Mucosa of stomach (tissue), 1 donor: Measurements from ENCODE around the gene EXOC3L1.

Experiments
- H3K27me3 ChIP-seq: one replicate; pipeline ENCODE4 v1.7.0; 2013; ENCODE audit warnings: mild to moderate bottlenecking, low read length; ENCODE audit not compliant: control insufficient read depth, insufficient read depth
- H3K36me3 ChIP-seq: one replicate; pipeline ENCODE4 v1.7.0; 2013; ENCODE audit warnings: low read length; ENCODE audit not compliant: control insufficient read depth, insufficient read depth
- H3K4me1 ChIP-seq: one replicate; pipeline ENCODE4 v1.7.0; 2013; ENCODE audit warnings: mild to moderate bottlenecking, low read length; ENCODE audit not compliant: control insufficient read depth, insufficient read depth
- H3K4me3 ChIP-seq: one replicate; pipeline ENCODE4 v1.7.0; 2013; ENCODE audit warnings: low read length
- H3K9ac ChIP-seq: one replicate; pipeline ENCODE4 v1.7.0; 2013; ENCODE audit warnings: mild to moderate bottlenecking, low read length, moderate library complexity
- H3K9me3 ChIP-seq: one replicate; pipeline ENCODE4 v1.7.0; 2013; ENCODE audit warnings: mild to moderate bottlenecking, low read length, moderate library complexity; ENCODE audit not compliant: control insufficient read depth
- donor health status: Pancreatic carcinoma.

The EXOC3L1 gene

DNA sequence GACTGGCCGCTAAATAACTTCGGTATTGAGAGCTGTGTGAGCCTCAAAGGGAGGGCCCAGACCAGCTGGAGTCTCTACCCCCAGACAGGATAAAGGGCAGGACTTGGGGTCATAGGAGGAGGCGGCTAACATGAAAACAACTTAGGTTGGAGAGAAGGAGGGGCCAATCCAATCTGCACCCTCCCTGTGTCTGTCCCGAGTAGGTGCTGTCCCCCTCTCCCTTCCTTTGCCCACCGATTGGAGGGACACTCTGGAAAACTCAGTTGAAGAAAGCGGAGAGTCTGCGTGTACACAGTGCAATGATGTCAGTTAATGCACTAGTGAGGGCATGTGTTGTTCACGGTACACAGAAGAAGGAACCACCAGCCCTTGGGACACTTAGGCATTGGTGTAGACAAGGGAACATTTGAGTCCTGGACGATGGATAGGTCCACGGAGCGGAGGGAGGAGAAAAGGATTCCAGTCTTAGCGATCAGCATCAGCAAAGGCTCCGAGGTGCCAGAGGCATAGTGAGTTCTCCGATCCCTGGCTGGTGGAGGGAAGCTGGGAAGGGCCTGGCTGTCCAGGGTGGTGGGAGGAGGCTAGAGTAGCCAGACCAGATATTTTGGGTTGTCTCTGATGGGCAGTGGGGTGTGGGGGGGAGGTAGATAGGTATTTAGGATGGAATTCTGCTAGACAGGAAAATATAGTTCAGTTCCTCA, 18.8 kb downstream of the EXOC3L1 start:
- Histone ChIP-seq H3K36me3 (peaks cover 4% of the 10 kb centered on the region), H3K9me3 (no peaks in the 10 kb centered on the region), H3K9ac (peak overlapping the region; percentile 67), H3K27me3 (peaks cover 3% of the 10 kb centered on the region), H3K4me1 (peaks cover 38% of the 10 kb centered on the region), H3K4me3 (no peak overlapping the region)

DNA sequence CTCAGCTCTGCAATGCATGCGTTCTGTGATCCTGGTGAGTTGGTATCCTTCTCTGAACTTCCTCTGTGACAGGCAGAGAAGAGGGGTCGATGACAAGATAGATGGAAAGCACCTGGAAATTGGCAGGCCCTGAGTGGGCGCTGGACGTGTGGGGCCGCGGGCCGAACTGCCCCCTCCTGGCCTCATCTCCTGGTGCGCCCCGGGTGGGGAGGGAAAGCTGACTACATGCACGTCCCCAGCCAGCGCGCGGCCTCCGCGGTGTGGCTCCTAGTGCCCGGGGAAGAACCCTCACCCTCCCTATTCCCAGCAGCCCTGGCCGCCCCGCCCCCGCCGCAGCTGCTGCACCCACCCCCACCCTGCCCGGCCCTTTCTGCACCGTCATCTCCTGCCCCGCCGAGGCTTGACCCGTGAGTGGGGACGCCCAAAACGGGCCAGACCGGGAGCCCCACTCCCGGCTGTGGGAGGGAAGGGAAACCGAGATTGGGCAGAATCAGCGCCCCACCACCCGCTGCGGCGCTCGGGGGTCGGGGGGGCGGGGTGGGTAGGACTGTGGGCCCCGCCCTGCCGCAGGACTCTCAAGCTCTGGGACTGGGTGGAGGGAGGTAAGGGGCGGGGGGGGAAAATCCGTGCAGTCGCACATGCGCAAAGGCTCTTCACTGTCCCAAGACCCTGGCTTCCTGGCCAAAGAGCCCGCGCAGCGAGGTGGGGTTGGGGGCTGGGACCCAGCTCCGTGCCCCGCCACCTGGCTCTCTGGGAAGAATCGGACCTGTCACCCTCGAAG, 19.6 kb downstream of the EXOC3L1 start, which contains the start of gene NOL3:
Gene NOL3 (plus strand): TSS at position 371 of the 781 bp plus-strand sequence.
- Histone ChIP-seq H3K4me3 (peak within 1 kb of the TSS; percentile 63), H3K4me1 (peaks cover 40% of the 10 kb centered on the region), H3K9ac (peak within 1 kb of the TSS; percentile 67), H3K9me3 (no peaks in the 10 kb centered on the region), H3K27me3 (peaks cover 7% of the 10 kb centered on the region), H3K36me3 (peaks cover 4% of the 10 kb centered on the region)

DNA sequence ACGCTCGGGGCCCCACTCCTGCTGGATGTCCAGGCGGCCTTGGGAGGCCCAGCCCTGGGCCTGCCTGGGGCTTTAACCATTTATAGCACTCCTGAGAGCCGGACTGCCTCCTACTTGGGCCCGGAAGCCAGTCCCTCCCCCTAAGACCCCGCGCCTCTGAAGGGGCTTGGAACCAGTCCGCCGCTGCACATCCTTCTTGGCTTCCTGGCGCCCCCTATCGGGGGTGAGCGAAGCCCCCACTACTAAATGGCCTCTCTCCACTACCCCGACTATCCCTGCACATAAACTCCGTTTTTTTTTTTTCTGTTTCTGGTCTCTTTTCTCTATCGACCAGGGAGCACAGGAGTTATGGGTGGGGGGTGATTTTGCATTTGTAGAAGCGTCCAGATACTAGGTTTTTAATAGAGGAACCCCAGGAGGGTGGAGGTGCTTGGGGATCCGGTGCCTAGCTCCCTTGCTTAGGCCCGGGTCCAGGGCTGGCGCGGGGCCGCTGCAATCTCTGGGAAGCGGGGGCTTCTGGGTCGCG, 20.2 kb downstream of the EXOC3L1 start:
- Histone ChIP-seq H3K9me3 (no peaks in the 10 kb centered on the region), H3K27me3 (peaks cover 11% of the 10 kb centered on the region), H3K4me3 (peak overlapping the region; percentile 63), H3K36me3 (peaks cover 4% of the 10 kb centered on the region), H3K9ac (peak overlapping the region; percentile 66), H3K4me1 (peaks cover 45% of the 10 kb centered on the region)

DNA sequence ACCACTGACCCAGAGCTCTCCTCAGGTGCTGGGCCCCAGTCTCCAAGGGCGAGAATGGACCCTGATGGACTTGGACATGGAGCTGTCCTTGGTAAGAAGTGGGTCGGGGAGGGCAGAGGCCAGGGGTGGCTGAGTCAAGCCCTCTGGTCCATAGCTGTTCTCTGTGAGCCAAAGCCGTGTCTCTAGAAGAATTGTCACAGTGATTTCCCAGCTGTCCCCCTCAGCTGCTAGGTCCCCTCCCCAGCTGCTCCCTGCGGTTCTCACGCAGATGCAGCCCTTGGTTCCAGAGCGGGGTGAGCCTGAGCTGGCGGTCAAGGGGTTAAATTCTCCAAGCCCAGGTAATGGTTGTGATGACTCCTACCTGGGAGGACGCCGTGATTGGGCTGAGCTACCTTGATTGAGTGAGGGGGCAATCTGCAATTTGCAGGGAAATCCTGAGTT, 20.9 kb downstream of the EXOC3L1 start:
- no peak overlapping the region for H3K9ac ChIP-seq
- H3K27me3 ChIP-seq: peaks cover 11% of the 10 kb centered on the region
- no peak overlapping the region for H3K4me3 ChIP-seq
- peaks cover 42% of the 10 kb centered on the region for H3K4me1 ChIP-seq
- peaks cover 4% of the 10 kb centered on the region for H3K36me3 ChIP-seq
- H3K9me3 ChIP-seq: no peaks in the 10 kb centered on the region

DNA sequence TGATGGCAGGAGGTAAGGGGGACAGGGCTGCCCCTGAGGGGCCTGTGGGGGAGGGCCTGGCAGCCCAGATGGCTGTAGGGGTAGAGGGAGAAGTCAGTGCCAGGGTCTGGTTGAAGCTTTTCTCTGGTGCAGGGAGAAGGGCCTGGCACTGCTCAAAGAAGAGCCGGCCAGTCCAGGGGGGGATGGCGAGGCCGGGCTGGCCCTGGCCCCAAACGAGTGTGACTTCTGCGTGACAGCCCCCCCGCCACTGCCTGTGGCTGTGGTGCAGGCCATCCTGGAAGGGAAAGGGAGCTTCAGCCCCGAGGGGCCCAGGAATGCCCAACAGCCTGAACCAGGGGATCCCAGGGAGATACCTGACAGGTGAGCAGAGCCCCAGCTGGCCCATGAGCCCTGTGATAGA, 22.3 kb downstream of the EXOC3L1 start:
- no peak overlapping the region for H3K4me3 ChIP-seq
- H3K27me3 ChIP-seq: peaks cover 18% of the 10 kb centered on the region
- peaks cover 4% of the 10 kb centered on the region for H3K36me3 ChIP-seq
- peaks cover 36% of the 10 kb centered on the region for H3K4me1 ChIP-seq
- no peaks in the 10 kb centered on the region for H3K9me3 ChIP-seq
- no peak overlapping the region for H3K9ac ChIP-seq

DNA sequence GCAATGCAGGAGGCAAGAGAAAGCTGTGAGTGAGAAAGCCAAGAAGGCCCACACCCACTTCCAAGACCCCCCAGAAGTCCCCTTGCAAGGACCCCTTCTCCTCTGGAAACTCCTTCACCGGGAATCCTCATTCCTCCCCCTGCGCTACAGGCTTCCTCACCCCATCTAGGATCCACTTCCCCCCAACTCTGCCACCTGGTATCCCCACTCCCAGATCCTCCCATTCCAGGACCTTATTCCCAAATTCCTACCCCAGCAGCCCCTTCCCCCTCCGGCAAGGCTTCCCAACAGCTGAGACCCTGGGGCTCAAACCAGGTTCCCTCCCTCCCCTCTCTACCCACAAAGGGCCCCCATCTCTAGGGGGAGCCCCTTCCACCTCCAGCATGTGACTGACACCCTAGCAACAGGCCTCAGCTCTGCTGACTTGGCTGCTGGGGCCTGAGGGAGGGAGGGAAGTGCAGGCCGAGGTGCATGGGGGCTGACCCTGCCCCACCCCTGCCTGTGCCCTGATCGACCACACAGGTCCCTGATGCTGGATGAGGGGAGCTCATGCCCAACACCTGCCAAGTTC, 23.3 kb downstream of the EXOC3L1 start:
- H3K4me1 ChIP-seq: peaks cover 37% of the 10 kb centered on the region
- H3K27me3 ChIP-seq: peaks cover 18% of the 10 kb centered on the region
- no peak overlapping the region for H3K4me3 ChIP-seq
- no peak overlapping the region for H3K9ac ChIP-seq
- H3K36me3 ChIP-seq: peaks cover 4% of the 10 kb centered on the region
- no peaks in the 10 kb centered on the region for H3K9me3 ChIP-seq

DNA sequence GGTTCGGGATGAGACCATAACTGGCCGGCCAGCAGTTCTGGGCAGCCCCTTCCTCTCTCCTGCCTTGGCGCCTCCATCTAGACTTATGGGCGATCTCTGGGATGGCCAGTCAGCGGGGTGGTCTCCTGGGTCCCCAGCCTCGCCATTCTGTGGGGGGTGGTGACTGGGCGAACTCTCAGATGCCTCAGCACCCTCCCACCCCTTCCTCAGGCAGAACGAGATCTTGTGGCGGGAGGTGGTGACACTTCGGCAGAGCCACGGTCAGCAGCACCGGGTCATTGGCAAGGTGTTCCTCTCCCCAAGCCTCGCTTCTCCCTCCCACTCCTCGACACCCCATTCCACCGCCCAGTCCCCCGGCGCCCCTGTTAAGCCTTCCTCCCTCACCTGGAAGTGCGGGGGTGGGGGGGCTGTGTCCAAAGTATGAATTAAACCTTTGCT, 23.8 kb downstream of the EXOC3L1 start:
- H3K27me3 ChIP-seq: peaks cover 18% of the 10 kb centered on the region

DNA sequence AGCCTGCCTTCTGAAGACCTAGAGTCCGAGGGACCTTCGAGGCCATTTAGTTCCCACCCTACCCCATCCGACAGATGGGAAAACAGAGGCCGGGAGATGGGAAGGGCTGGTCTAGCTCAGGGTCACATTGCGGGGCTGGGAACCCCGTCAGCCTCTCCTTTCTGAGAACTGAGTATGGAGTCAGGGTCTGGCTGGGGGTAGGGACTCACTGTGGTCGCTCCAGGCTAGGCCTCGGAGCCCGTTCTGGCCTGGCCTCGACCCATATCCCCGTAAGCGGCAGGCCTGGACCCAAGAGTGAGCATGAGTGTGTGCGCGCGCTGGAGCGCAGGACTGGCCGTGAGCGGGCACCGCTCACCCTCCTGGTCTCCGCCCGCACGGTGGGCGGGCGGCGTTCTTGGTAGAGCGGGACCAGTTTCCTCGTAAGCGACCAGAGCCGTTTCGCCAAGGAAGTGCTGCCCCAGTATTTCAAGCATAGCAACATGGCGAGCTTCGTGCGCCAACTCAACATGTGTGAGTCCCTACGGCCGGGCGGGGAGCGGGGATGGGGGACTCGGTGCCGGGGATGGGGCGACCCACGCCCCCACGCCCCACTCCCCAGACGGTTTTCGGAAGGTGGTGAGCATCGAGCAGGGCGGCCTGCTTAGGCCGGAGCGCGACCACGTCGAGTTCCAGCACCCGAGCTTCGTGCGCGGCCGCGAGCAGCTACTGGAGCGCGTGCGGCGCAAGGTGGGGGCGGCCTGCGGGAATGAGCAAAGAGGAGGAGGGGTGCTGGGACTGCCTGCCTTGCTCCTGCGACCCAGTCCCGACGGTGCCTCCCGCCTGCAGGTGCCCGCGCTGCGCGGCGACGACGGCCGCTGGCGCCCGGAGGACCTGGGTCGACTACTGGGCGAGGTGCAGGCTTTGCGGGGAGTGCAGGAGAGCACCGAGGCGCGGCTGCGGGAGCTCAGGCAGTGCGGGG, 24.5 kb downstream of the EXOC3L1 start:
- Histone ChIP-seq H3K9me3 (no peaks in the 10 kb centered on the region), H3K27me3 (peaks cover 18% of the 10 kb centered on the region), H3K9ac (peak overlapping the region; percentile 47), H3K4me3 (no peak overlapping the region), H3K36me3 (peaks cover 4% of the 10 kb centered on the region), H3K4me1 (peaks cover 39% of the 10 kb centered on the region)

More for the DNA sequence above, 23.8 kb downstream of the EXOC3L1 start:
- Histone ChIP-seq H3K9me3 (no peaks in the 10 kb centered on the region), H3K9ac (no peak overlapping the region), H3K36me3 (peaks cover 4% of the 10 kb centered on the region), H3K4me3 (no peak overlapping the region), H3K4me1 (peaks cover 42% of the 10 kb centered on the region)

DNA sequence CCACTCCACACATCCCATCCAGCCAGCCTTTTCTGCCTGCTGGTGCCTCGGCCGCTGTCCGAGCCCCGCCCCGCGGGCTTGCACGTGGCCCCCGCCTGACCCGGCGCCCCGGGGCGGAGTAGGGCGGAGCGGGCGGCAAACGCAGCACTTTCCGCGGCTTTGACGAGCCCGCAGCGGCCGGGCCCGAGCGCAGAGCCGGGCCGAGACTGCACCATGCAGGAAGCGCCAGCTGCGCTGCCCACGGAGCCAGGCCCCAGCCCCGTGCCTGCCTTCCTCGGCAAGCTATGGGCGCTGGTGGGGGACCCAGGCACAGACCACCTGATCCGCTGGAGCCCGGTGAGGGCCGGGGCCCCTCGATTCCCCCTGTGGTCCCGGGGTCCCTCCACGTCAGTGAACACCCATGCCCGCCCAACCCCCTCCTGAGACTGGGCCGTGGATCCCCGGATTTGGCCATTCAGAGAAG, 25.3 kb downstream of the EXOC3L1 start, which contains the start of gene HSF4:
Gene HSF4 (plus strand): TSS at position 147 of the 463 bp plus-strand sequence. CDS start 67 bp downstream, at position 214.
- Histone ChIP-seq H3K4me3 (no peak within 1 kb of the TSS), H3K36me3 (peaks cover 4% of the 10 kb centered on the region), H3K27me3 (peaks cover 18% of the 10 kb centered on the region), H3K9me3 (no peaks in the 10 kb centered on the region), H3K9ac (peak within 1 kb of the TSS; percentile 47), H3K4me1 (peaks cover 34% of the 10 kb centered on the region)

DNA sequence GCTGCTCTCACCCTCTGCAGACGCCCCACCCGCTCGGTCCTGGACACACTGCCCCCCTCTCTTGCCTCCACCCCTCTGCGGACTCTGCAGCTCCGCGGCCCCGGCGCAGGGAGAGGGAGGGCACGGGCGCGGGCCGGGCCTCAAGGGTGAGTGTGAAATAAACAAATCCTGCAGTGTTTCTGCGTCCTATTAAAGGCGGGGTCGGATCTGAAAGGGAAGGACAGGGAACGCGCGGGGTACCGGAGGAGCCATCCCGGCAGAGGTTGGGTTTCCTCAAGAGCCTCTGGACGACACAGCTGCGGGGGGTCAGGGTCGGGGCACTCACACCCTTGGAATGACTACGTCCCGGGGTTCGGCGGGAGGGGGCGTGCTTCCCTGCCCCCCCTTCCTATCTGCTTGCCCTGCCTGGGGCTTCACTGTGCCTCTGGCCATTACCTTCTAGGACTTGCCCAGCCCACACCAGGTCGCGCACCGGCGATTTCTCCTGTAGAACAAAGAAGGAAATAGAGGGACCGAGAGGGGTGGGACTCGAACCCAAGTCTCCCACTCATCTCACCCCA, 25.9 kb downstream of the EXOC3L1 start:
- Histone ChIP-seq H3K4me1 (peaks cover 28% of the 10 kb centered on the region), H3K9me3 (no peaks in the 10 kb centered on the region), H3K27me3 (peaks cover 18% of the 10 kb centered on the region), H3K4me3 (no peak overlapping the region), H3K36me3 (peaks cover 4% of the 10 kb centered on the region), H3K9ac (no peak overlapping the region)
